HFFc6 (cell line): ENCODE data around the gene ZNF827. TPM values are rescaled to one million over a fixed set of nuclear protein-coding genes. Genes with fewer than 3 reads are reported as not detected.
A peak's percentile ranks its signal among the peaks of the same experiment; 100 is the strongest.

Experiments
- DNase-seq: peaks from one replicate; pipeline ENCODE4 v3.0.0-alpha.2; 2018
- H3K27ac Mint-ChIP-seq: 2 replicates; pipeline ENCODE4 v1.8.0; 2020; ENCODE audit warnings: mild to moderate bottlenecking, mixed read lengths
- H3K27me3 Mint-ChIP-seq: 2 replicates; pipeline ENCODE4 v1.8.0; 2021; ENCODE audit warnings: mild to moderate bottlenecking, moderate library complexity, mixed read lengths; ENCODE audit not compliant: insufficient read depth
- H3K36me3 Mint-ChIP-seq: 2 replicates; pipeline ENCODE4 v1.8.0; 2021; ENCODE audit warnings: low read depth, mixed read lengths
- H3K4me1 Mint-ChIP-seq: 2 replicates; pipeline ENCODE4 v1.8.0; 2020; ENCODE audit warnings: low read depth, mixed read lengths
- H3K4me3 Mint-ChIP-seq: 2 replicates; pipeline ENCODE4 v1.8.0; 2020; ENCODE audit warnings: mild to moderate bottlenecking, moderate library complexity, mixed read lengths
- H3K9me3 Mint-ChIP-seq: 2 replicates; pipeline ENCODE4 v1.8.0; 2020; ENCODE audit warnings: mild to moderate bottlenecking, mixed read lengths
- CTCF ChIP-seq: fragments of 200-600 bp; sonication (generic); IDR thresholded peaks from 2 replicates; pipeline ENCODE4 v1.5.0; 2021; ENCODE audit warnings: antibody characterized with exemption, mild to moderate bottlenecking
- total RNA-seq, 6 experiments: library from RNA; stranded (reverse); fragmentation: NEBNext Ultra II Directional; extraction: Animal tissue kit (Norgen Biotek cat#: 25700); gene quantifications; 2 replicates in 1 of 6; 3 replicates in 5 of 6; pipeline ENCODE4 v1.2.3, GENCODE V29; 2021

Gene ZNF827
- total RNA-seq, 6 experiments from 2014 or later, result 15.8 to 22.4 (median 17.6) TPM

DNA sequence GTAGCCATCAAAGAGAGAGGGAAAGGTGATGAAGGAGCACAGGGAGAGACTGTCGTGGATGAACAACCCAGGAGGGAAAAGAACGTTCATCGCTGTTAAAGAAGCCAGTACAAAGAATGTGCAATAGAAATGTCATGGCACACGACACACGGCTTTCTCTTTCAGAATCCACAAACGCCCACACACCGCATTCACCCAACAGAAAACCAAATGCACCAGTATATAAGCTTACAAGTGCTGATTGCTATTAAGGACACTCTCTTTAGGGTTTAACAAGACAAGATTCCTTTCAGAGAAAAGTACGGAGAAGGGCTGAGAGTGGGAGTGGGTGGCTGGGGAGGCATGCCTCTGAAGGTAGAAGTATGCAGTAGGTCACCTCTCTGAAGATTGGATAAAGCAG is 178.4 kb downstream of the ZNF827 start:
- H3K9me3 Mint-ChIP-seq, result no peaks in the 10 kb centered on the region
- H3K27ac Mint-ChIP-seq, result no peak overlapping the region
- TF ChIP-seq CTCF, result no peak
- H3K27me3 Mint-ChIP-seq, result peaks cover 1% of the 10 kb centered on the region; the same call in 1 of the 2 replicates
- H3K4me3 Mint-ChIP-seq, result no peak overlapping the region
- peaks cover 10% of the 10 kb centered on the region for H3K4me1 Mint-ChIP-seq
- H3K36me3 Mint-ChIP-seq, result peaks cover 47% of the 10 kb centered on the region
- no peak for DNase-seq

DNA sequence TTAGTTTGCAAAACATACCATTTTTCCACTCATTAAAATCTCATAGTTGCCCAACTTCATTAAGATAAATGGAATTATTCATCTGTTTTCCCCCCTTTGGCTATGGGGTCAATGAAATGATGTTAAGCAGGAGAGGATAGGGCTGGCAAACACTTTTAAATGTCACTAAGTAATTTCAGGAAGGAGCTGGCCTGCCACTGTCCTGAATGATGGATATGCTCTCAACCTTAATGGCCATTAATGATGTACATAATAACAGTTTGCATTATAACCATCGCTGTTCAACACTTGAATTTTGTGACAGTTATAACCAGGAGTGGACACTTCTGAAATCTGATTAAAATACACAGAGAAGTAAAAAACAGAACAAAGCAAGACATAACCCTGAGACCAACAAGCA is 181.4 kb downstream of the ZNF827 start:
- no peaks in the 10 kb centered on the region for H3K27me3 Mint-ChIP-seq
- H3K36me3 Mint-ChIP-seq, result peaks cover 25% of the 10 kb centered on the region
- no peak for DNase-seq
- H3K27ac Mint-ChIP-seq, result no peak overlapping the region
- TF ChIP-seq CTCF, result no peak
- H3K9me3 Mint-ChIP-seq, result no peaks in the 10 kb centered on the region
- peaks cover 9% of the 10 kb centered on the region; the same call in 1 of the 2 replicates for H3K4me1 Mint-ChIP-seq
- no peak overlapping the region for H3K4me3 Mint-ChIP-seq

DNA sequence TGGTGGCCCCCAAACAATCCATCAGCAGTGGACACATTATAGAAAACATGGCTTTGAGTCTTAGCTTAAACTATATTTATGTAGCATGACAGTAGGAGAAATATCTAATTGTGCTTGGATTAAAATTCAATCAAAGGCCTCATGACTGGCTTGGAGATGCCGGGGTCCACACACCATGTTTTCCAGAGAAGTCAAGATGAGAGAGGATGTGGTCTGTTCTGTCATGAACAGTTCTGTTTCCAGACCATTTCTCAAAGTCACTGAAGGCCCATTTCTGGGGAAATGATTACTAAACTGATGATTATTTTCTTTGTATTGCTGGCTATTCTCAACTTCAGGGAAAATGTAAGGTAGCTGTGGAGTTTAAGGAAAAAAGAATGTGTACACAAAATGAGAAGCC is 182.4 kb downstream of the ZNF827 start:
- no peak for TF ChIP-seq CTCF
- Mint-ChIP-seq H3K4me3 (no peak overlapping the region), H3K27ac (peak overlapping the region; percentile 5; the same call in 1 of the 2 replicates), H3K27me3 (no peaks in the 10 kb centered on the region), H3K36me3 (peaks cover 23% of the 10 kb centered on the region), H3K4me1 (peaks cover 9% of the 10 kb centered on the region; the same call in 1 of the 2 replicates), H3K9me3 (no peaks in the 10 kb centered on the region)
- no peak for DNase-seq

DNA sequence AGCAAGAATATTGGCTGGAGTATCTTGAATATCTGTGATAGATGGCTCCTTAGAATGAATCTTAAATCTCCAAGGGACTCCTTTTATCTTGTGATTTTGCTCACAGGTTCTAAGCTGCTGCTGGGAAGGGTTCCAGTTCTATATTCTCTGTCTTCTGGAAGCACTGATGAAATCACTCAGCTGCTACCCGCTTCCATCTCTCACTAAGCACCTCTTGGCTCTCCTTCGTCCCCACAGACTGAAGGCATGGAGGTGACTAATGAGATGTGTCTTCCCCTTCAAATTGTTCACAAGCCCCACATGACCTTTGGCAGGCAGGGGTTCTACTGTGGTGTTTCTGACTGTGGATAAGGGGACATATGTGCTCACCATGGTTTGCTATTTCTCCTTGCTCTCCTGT is 182.8 kb downstream of the ZNF827 start:
- Mint-ChIP-seq H3K9me3 (no peaks in the 10 kb centered on the region), H3K27me3 (no peaks in the 10 kb centered on the region), H3K27ac (0 out of 2 replicates have a peak overlapping the region, but pooled peaks have one; percentile 5), H3K4me3 (no peak overlapping the region), H3K4me1 (peaks cover 9% of the 10 kb centered on the region; the same call in 1 of the 2 replicates), H3K36me3 (peaks cover 22% of the 10 kb centered on the region)
- no peak for DNase-seq
- no peak for TF ChIP-seq CTCF

DNA sequence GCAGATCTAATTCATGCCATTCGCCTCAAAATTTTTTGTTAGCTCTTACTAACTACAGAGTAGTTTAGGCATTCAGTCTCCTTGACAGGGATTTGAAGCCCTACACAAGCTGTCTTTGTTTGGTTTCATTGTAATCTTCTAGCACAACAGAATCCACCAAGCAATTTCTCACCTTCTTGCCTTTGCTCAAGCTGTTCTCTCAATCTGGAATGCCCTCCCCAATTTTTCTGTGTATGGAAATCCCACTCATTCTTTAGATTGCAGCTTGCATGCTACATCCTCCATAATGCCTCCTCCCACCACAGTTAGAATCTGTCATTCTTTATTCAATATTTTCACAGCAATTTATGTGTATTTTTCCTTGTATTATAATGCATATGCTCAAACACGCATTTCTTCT is 195.0 kb downstream of the ZNF827 start:
- Mint-ChIP-seq H3K36me3 (no peaks in the 10 kb centered on the region), H3K4me3 (no peak overlapping the region), H3K4me1 (no peaks in the 10 kb centered on the region; the same call in 1 of the 2 replicates), H3K27ac (no peak overlapping the region), H3K27me3 (peaks cover 1% of the 10 kb centered on the region; the same call in 1 of the 2 replicates), H3K9me3 (no peaks in the 10 kb centered on the region)
- no peak for DNase-seq
- no peak for TF ChIP-seq CTCF

DNA sequence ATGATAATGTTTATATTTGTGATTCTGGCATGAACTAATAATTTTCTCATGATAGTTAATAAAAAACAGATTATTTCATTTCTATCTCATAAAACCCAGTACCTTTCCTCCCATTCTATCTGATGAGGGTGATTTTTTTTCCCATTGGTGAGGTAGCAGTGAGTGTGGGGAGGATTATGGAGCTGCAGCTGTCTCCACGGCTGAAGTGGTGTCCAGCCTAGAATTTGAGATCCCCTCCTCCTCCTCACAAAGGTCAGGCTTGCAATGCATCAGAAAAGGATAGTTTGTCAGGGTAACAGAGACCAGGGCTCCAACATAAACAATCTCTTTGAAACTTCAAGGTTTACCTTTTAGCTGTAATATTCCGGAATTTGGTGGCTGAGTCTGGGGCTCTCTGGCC is 197.8 kb downstream of the ZNF827 start:
- TF ChIP-seq CTCF, result no peak
- DNase-seq, result no peak
- H3K4me1 Mint-ChIP-seq, result peaks cover 22% of the 10 kb centered on the region
- no peaks in the 10 kb centered on the region for H3K36me3 Mint-ChIP-seq
- H3K27ac Mint-ChIP-seq, result no peak overlapping the region
- no peaks in the 10 kb centered on the region for H3K9me3 Mint-ChIP-seq
- no peak overlapping the region for H3K4me3 Mint-ChIP-seq
- H3K27me3 Mint-ChIP-seq, result peaks cover 1% of the 10 kb centered on the region; the same call in 1 of the 2 replicates
